ENCODE measurements around the gene TCP11L1. TPM values are rescaled to one million over a fixed set of nuclear protein-coding genes. Genes with fewer than 3 reads are reported as not detected.

Gene TCP11L1
- total and polyA plus RNA-seq, 2 donors (not counting 1 experiment from before 2014, with no cell fraction given) = 7.7 to 19.7 TPM

DNA sequence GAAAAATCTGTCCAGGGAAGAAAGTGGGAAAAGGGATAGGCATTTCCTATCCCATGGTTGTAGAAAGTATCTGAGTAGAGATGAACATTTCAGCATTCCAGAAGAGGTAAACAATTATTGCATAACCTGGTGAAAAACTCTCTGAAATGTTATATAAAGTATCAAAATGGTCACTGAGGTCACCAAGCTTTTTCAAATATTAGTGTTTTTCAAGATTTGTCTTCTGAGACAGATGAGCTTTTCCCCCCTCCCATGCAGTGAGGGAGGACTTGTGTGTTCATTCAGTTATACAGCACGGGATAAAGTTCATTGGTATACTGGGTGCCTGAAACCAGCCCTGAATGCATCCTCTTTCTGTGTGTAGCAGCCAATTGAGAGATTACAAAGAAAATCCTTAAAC lies 25.6 kb upstream of the TCP11L1 start:
- Mint-ChIP-seq H3K4me3 (peak overlapping the region; percentile 45), H3K4me1 (peaks cover 15% of the 10 kb centered on the region), H3K27me3 (peaks cover 38% of the 10 kb centered on the region), H3K27ac (no peak overlapping the region), H3K9me3 (ENCODE audit: insufficient read depth) (no peaks in the 10 kb centered on the region)
- Histone ChIP-seq H3K9me3 (ENCODE audit: control extremely low read depth in 1 of 3, control insufficient read depth in 2 of 3, insufficient read depth in 1 of 3, low read length in 2 of 3) (peaks cover 0 to 9% (median 0%) of the 10 kb centered on the region in 3 donors), H3K79me2 (ENCODE audit: control insufficient read depth, insufficient read depth, low read length) (no peaks in the 10 kb centered on the region), H4K20me1 (ENCODE audit: control insufficient read depth, insufficient read depth, low read length, poor library complexity, severe bottlenecking) (no peaks in the 10 kb centered on the region), H3K36me3 (replicated peaks in 1 of 2; ENCODE audit: control extremely low read depth in 1 of 2, control insufficient read depth in 1 of 2, extremely low read depth in 1 of 2, insufficient read depth in 2 of 2, low read length in 1 of 2) (no peaks in the 10 kb centered on the region), H3K4me1 (ENCODE audit: control insufficient read depth in 2 of 2, insufficient read depth in 2 of 2, low read length in 2 of 2) (peaks cover 11 to 12% of the 10 kb centered on the region in 2 donors), H3K4me2 (replicated peaks; ENCODE audit: low read depth, low read length, poor library complexity, severe bottlenecking) (no peak overlapping the region), H3K27me3 (replicated peaks in 1 of 4; ENCODE audit: control extremely low read depth in 1 of 4, control insufficient read depth in 3 of 4, insufficient read depth in 4 of 4, low read length in 3 of 4) (peaks cover 0 to 33% (median 22%) of the 10 kb centered on the region in 4 experiments), H3K27ac (ENCODE audit: low read length in 2 of 2) (no peak overlapping the region), H2AFZ (ENCODE audit: insufficient read depth, low read depth, low read length, poor library complexity, severe bottlenecking) (no peak overlapping the region), H3K9ac (ENCODE audit: low read length) (no peak overlapping the region), H3K4me3 (ENCODE audit: control extremely low read depth in 1 of 5, extremely low read depth in 1 of 5, insufficient read depth in 1 of 5, low read depth in 2 of 5, low read length in 4 of 5) (no peak overlapping the region)
- CTCF ChIA-PET = no interaction called here
- no peak for TF ChIP-seq EZH2 (IDR thresholded peaks at IDR 0.05; ENCODE audit: borderline replicate concordance, insufficient read depth, low read depth, low read length, poor library complexity, severe bottlenecking)
- no peak for TF ChIP-seq CTCF (IDR thresholded peaks at IDR 0.05)
- no peak for DNase-seq
- POLR2A ChIA-PET = no interaction called here
- intact Hi-C loops (cut with micrococcal nuclease) = no loop called here
- ATAC-seq (ENCODE audit: low read depth) = no peak
- WGBS (ENCODE audit: insufficient coverage) = no CpG with 5 or more reads among the region's 1 CpG

DNA sequence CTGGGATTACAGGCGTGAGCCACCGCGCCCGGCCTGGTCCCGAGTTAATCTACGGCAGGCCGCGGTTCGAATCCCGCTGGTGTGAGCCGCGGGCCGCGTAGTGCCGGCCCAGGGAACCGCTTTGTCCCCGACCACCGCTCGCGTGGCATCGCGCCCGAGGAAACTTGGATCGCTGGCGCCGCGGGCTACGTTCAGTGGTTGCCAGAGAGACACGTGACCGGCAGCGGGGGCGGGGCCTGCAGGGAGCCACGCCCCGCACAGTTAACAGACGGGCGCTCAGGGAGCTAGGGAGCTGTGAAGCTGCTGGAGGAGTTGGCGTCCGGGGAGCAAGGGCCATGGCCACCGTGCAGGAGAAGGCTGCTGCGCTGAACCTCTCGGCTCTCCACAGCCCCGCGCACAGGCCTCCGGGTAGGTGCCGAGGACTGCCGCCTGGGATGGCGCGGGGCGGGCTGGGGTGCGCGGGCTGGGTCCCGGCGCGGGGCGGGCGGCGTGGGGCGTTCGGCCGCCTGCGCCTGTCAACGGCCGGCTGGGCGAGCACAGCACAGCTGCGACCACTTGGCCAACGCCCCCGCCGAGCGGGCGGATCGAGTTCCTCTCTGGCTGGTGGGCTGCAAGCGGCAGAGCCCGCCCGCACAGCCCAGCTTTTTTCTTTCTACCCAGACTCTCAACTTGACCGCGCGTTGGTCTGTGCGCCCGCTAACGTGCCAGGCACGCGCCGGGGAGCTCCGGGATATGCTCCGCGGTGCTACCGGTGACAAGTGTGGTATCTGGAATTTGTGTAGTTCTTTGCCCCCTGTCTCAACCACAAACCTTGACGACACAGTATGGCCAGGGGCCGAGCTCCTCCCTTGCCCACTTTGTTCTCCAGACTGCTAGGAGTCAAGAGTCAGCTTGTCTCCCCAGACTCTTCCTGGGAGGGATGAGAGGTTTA lies 23.5 kb upstream of the TCP11L1 start, which contains the start of gene DEPDC7:
Gene DEPDC7, plus strand, starts transcription at position 258 of the 931 bp plus-strand sequence. Its CDS starts 78 bp downstream, at position 336.
- intact Hi-C loops (cut with micrococcal nuclease) = no loop called here
- 10% methylated on average over 81 of the region's 89 CpGs for WGBS (ENCODE audit: insufficient coverage)
- peak within 1 kb of the TSS; percentile 87 for H3K4me3 Mint-ChIP-seq
- Histone ChIP-seq H4K20me1 (ENCODE audit: control insufficient read depth, insufficient read depth, low read length, poor library complexity, severe bottlenecking) (no peaks in the 10 kb centered on the region), H3K36me3 (replicated peaks in 1 of 2; ENCODE audit: control extremely low read depth in 1 of 2, control insufficient read depth in 1 of 2, extremely low read depth in 1 of 2, insufficient read depth in 2 of 2, low read length in 1 of 2) (no peaks in the 10 kb centered on the region), H3K27ac (ENCODE audit: low read length in 2 of 2) (no peak within 1 kb of the TSS), H3K79me2 (ENCODE audit: control insufficient read depth, insufficient read depth, low read length) (no peaks in the 10 kb centered on the region), H3K9ac (ENCODE audit: low read length) (peak within 1 kb of the TSS; percentile 54), H3K4me3 (ENCODE audit: control extremely low read depth in 1 of 5, extremely low read depth in 1 of 5, insufficient read depth in 1 of 5, low read depth in 2 of 5, low read length in 4 of 5) (peak within 1 kb of the TSS; percentile 26 to 64 (median 52)), H3K4me1 (ENCODE audit: control insufficient read depth in 2 of 2, insufficient read depth in 2 of 2, low read length in 2 of 2) (peaks cover 11 to 12% of the 10 kb centered on the region in 2 donors), H2AFZ (ENCODE audit: insufficient read depth, low read depth, low read length, poor library complexity, severe bottlenecking) (peak within 1 kb of the TSS; percentile 76), H3K4me2 (replicated peaks; ENCODE audit: low read depth, low read length, poor library complexity, severe bottlenecking) (peak within 1 kb of the TSS; percentile 80), H3K9me3 (ENCODE audit: control extremely low read depth in 1 of 3, control insufficient read depth in 2 of 3, insufficient read depth in 1 of 3, low read length in 2 of 3) (peaks cover 0 to 9% (median 0%) of the 10 kb centered on the region in 3 donors), H3K27me3 (replicated peaks in 1 of 4; ENCODE audit: control extremely low read depth in 1 of 4, control insufficient read depth in 3 of 4, insufficient read depth in 4 of 4, low read length in 3 of 4) (peaks cover 0 to 33% (median 26%) of the 10 kb centered on the region in 4 experiments)
- ChIA-PET CTCF (interaction anchor here (1.0 kb wide), 1 partner anchor 49 kb away, joined by 3 read pairs; no protein-coding TSS in a partner anchor), POLR2A (no interaction called here)
- DNase-seq (peak; percentile 73), ATAC-seq (ENCODE audit: low read depth) (peak; percentile 80)
- peaks cover 50% of the 10 kb centered on the region for H3K27me3 Mint-ChIP-seq
- no peak for TF ChIP-seq EZH2 (IDR thresholded peaks at IDR 0.05; ENCODE audit: borderline replicate concordance, insufficient read depth, low read depth, low read length, poor library complexity, severe bottlenecking)
- no peak for TF ChIP-seq CTCF (IDR thresholded peaks at IDR 0.05)
- H3K4me1 Mint-ChIP-seq = peaks cover 15% of the 10 kb centered on the region
- no peak within 1 kb of the TSS for H3K27ac Mint-ChIP-seq
- no peaks in the 10 kb centered on the region for H3K9me3 Mint-ChIP-seq (ENCODE audit: insufficient read depth)
